Heart left ventricle (tissue), 13 donors: ENCODE data around the gene TEK.

Experiments used
- POLR2A ChIP-seq, 2 donors: fragments of 450-650 bp; IDR thresholded peaks; one replicate each; pipeline ENCODE4 v1.6.1; 2017; ENCODE audit warnings: antibody characterized with exemption in 2 of 2, mild to moderate bottlenecking in 2 of 2, moderate library complexity in 2 of 2
- TF ChIP-seq, protein P1 (sequence below), 12 donors: fragments of 200-600 bp; sonication (generic) in 4 of 12; IDR thresholded peaks; one replicate each; pipeline versions ENCODE4 v1.5.0 to v1.8.0; 2018 to 2022; ENCODE audit warnings: antibody characterized with exemption in 12 of 12, mild to moderate bottlenecking in 5 of 12
- donor health status: ischemic (EF 13 %, LVEDD 7.1; RV severe dilation, severe dysfunction).
- donor health status: DM: no; HTN: yes; CAD: no.
- donor health status: DM: no; HTN: no; CAD: no.
- donor health status: ischemic (EF 25% LVEDD 6.9; RV normal size, moderate dysfunction).
- donor health status: ischemic (EF 25% LVEDD 5.7; RV mildly dilated, moderate dysfunction).
- donor health status: ischemic (EF 35%, LVEDD 5.7; RV mildly dilated, moderate dysfunction).
- donor health status: nonischemic (EF 11% LVEDD 7.7; RV severe dilation, severe dysfunction).
- donor health status: DM: yes; HTN: yes; CAD: no.
- donor health status: PGD.
- donor health status: ischemic (EF 29% LVEDD 5.4; RV normal size, mild dysfunction).
- donor health status: nonischemic (EF 23%, LVEDD 6.1; RV moderate dilation, normal function).

DNA sequence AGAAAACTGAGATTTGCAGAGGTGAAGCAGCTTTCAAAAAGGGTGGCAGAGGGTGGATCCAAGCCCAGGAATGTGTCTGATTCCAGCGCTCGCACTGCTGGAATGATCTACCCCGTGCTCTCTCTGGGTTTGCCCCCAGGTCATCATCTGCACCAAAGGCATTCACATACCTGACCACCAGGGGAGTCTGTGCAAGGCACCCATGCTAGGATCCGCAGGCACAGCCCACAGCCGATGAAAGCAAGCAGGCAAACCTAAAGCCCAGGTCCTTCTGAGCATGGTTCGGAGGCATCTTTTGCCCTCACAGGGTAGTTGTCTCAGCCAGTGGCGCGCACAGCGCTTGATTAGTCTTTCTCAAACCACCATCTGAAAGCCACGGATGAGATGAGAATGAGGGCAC, 56.6 kb downstream of the TEK start:
- TF ChIP-seq, protein P1, sequence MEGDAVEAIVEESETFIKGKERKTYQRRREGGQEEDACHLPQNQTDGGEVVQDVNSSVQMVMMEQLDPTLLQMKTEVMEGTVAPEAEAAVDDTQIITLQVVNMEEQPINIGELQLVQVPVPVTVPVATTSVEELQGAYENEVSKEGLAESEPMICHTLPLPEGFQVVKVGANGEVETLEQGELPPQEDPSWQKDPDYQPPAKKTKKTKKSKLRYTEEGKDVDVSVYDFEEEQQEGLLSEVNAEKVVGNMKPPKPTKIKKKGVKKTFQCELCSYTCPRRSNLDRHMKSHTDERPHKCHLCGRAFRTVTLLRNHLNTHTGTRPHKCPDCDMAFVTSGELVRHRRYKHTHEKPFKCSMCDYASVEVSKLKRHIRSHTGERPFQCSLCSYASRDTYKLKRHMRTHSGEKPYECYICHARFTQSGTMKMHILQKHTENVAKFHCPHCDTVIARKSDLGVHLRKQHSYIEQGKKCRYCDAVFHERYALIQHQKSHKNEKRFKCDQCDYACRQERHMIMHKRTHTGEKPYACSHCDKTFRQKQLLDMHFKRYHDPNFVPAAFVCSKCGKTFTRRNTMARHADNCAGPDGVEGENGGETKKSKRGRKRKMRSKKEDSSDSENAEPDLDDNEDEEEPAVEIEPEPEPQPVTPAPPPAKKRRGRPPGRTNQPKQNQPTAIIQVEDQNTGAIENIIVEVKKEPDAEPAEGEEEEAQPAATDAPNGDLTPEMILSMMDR (IDR thresholded peaks at IDR 0.05) = no peak
- no peak for TF ChIP-seq POLR2A (IDR thresholded peaks at IDR 0.05)
